Naive thymus-derived CD4-positive, alpha-beta T cell (primary cell): ENCODE results near the gene ATP2B2. TPM values are rescaled to one million over a fixed set of nuclear protein-coding genes. Genes with fewer than 3 reads are reported as not detected.
A peak's percentile ranks its signal among the peaks of the same experiment; 100 is the strongest.

Experiments used
- ATAC-seq: fragments of 150-1000 bp; cut with Tn5 transposase; 2 replicates; pipeline ENCODE4 v1.10.0; 2021; ENCODE audit warnings: mild to moderate bottlenecking, moderate library complexity
- CTCF ChIA-PET: fragments of 350-600 bp; sonication (Branson Sonifier 250); formaldehyde crosslinking; loops from one replicate; lab custom pipeline; 2021; ENCODE audit warnings: antibody characterized with exemption; lab: Charles Lee
- POLR2A ChIA-PET: fragments of 350-600 bp; sonication (Branson Sonifier 250); formaldehyde crosslinking; loops from one replicate; lab custom pipeline; 2021; ENCODE audit warnings: antibody characterized with exemption, inconsistent platforms; lab: Charles Lee
- DNase-seq, 9 donors: peaks; one replicate each; pipeline versions ENCODE4 v3.0.0 to v3.0.0-alpha.2; 2020 to 2022; ENCODE audit warnings: mixed read lengths in 1 of 9
- H3K27ac ChIP-seq: one replicate; pipeline ENCODE4 v1.7.0; 2013; ENCODE audit warnings: mild to moderate bottlenecking, low read depth, low read length, moderate library complexity
- H3K27me3 ChIP-seq, 2 donors: one replicate each; pipeline ENCODE4 v1.7.0; 2013; ENCODE audit warnings: low read length in 2 of 2, mild to moderate bottlenecking in 2 of 2, moderate library complexity in 2 of 2; ENCODE audit not compliant: control insufficient read depth in 2 of 2, insufficient read depth in 2 of 2
- H3K36me3 ChIP-seq, 3 experiments: 1 replicate in 2 of 3; 2 replicates in 1 of 3; pipeline ENCODE4 v1.7.0; 2013; ENCODE audit warnings: low read length in 3 of 3, mild to moderate bottlenecking in 3 of 3, moderate library complexity in 1 of 3; ENCODE audit not compliant: insufficient read depth in 3 of 3, control insufficient read depth in 2 of 3
- H3K4me1 ChIP-seq, 2 donors: one replicate each; pipeline ENCODE4 v1.7.0; 2013; ENCODE audit warnings: low read length in 2 of 2, mild to moderate bottlenecking in 2 of 2, moderate library complexity in 1 of 2; ENCODE audit not compliant: control insufficient read depth in 2 of 2, insufficient read depth in 2 of 2
- H3K4me3 ChIP-seq: 2 replicates; pipeline ENCODE4 v1.7.0; 2013; ENCODE audit warnings: mild to moderate bottlenecking, low read length
- H3K9me3 ChIP-seq, 3 experiments: 1 replicate in 2 of 3; 2 replicates in 1 of 3; pipeline ENCODE4 v1.7.0; 2013; ENCODE audit warnings: low read length in 3 of 3; ENCODE audit not compliant: control insufficient read depth in 2 of 3
- H3K27ac Mint-ChIP-seq, 9 donors: one replicate each; pipeline ENCODE4 v1.8.0; 2020 to 2022; ENCODE audit warnings: mixed read lengths in 9 of 9, mild to moderate bottlenecking in 8 of 9, moderate library complexity in 5 of 9, inconsistent platforms in 2 of 9
- H3K27me3 Mint-ChIP-seq, 5 donors: one replicate each; pipeline ENCODE4 v1.8.0; 2021 to 2022; ENCODE audit warnings: mixed read lengths in 5 of 5, mild to moderate bottlenecking in 1 of 5
- H3K36me3 Mint-ChIP-seq, 5 donors: one replicate each; pipeline ENCODE4 v1.8.0; 2020 to 2022; ENCODE audit warnings: mixed read lengths in 5 of 5, mild to moderate bottlenecking in 3 of 5, inconsistent platforms in 1 of 5
- H3K4me1 Mint-ChIP-seq, 7 donors: one replicate each; pipeline ENCODE4 v1.8.0; 2020 to 2022; ENCODE audit warnings: mixed read lengths in 7 of 7, mild to moderate bottlenecking in 3 of 7, inconsistent platforms in 1 of 7
- H3K4me3 Mint-ChIP-seq, 10 donors: one replicate each; pipeline ENCODE4 v1.8.0; 2020 to 2022; ENCODE audit warnings: mild to moderate bottlenecking in 10 of 10, mixed read lengths in 10 of 10, moderate library complexity in 6 of 10, inconsistent platforms in 2 of 10
- H3K9me3 Mint-ChIP-seq, 11 donors: one replicate each; pipeline ENCODE4 v1.8.0; 2020 to 2022; ENCODE audit warnings: mixed read lengths in 11 of 11, mild to moderate bottlenecking in 4 of 11, inconsistent platforms in 1 of 11, moderate library complexity in 1 of 11
- intact Hi-C, 2 donors: fragments of 100-400 bp; cut with micrococcal nuclease; formaldehyde crosslinking; loops; one replicate each; pipeline ENCODE4 v1.15.1; 2023
- polyA plus RNA-seq, 2 donors: library from polyadenylated mRNA; unstranded; fragments of 300-500 nt; fragmentation: Illumina TruSeq; gene quantifications; one replicate each; pipeline ENCODE4 v1.2.3, GENCODE V29; 2021
- total RNA-seq, 6 experiments: library from RNA in 5 of 6; stranded (reverse) in 5 of 6; gene quantifications; 1 replicate in 5 of 6; 2 replicates in 1 of 6; pipeline ENCODE4 v1.2.3 and lab custom pipeline; 2021 to 2026

ATP2B2 gene
- total and polyA plus RNA-seq, 7 experiments from 2014 or later: not detected

DNA sequence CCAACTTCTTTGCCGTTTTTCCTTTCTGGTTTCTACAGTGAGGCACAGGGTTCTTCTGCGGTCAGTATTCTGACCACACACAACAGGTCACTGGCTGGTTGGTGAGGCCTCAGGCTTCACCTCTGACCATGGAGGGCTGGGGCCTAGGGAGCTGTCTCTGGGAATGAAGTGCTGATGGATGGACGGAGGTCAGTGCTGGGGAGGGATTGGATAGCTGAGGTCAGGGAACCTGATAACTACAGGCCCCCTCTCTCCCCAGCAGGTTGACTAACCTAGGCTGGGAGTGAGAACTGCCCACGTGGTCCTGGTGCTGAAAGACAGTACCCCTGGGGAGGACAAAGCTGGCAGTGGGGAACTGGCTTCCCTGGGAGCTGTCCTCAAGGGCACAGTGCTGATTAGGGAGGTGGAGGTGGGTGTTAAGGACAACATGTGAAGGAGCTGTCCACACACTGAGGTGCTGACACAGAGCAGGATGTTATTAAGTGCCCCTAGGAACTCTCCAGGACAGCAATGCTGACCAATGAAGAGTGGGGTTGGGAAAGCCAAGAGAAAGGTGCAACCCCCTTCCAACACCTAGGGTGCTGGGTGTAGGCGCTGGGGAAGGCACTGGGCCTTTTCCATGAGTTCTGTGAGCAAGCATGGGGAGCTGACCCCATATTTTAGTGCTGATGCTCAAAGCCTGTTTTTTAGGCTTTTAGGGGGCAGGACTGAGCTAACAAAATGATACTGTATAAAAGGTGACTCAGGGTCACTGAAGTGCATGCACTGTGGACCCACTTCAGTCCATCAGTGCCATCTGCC is 45.2 kb downstream of the ATP2B2 start:
- peaks cover 0 to 3% (median 0%) of the 10 kb centered on the region in 11 donors for H3K9me3 Mint-ChIP-seq
- no peak overlapping the region for H3K4me3 Mint-ChIP-seq
- intact Hi-C loops: no loop called here
- H3K4me1 Mint-ChIP-seq: peaks cover 0 to 8% (median 4%) of the 10 kb centered on the region in 7 donors
- Histone ChIP-seq H3K27ac (no peak overlapping the region), H3K4me3 (no peak overlapping the region), H3K27me3 (no peaks in the 10 kb centered on the region), H3K9me3 (no peaks in the 10 kb centered on the region), H3K36me3 (no peaks in the 10 kb centered on the region), H3K4me1 (no peaks in the 10 kb centered on the region)
- no peaks in the 10 kb centered on the region for H3K36me3 Mint-ChIP-seq
- POLR2A ChIA-PET: no interaction called here
- ATAC-seq (peak; percentile 71), DNase-seq (peak in 8 of 9 donors; percentile 33 to 72 (median 46))
- H3K27me3 Mint-ChIP-seq: peaks cover 0 to 10% (median 5%) of the 10 kb centered on the region in 5 donors
- CTCF ChIA-PET: interaction anchor here (0.8 kb wide), 1 partner anchor 23 kb away, joined by 3 read pairs; no protein-coding TSS in a partner anchor
- H3K27ac Mint-ChIP-seq: no peak overlapping the region

DNA sequence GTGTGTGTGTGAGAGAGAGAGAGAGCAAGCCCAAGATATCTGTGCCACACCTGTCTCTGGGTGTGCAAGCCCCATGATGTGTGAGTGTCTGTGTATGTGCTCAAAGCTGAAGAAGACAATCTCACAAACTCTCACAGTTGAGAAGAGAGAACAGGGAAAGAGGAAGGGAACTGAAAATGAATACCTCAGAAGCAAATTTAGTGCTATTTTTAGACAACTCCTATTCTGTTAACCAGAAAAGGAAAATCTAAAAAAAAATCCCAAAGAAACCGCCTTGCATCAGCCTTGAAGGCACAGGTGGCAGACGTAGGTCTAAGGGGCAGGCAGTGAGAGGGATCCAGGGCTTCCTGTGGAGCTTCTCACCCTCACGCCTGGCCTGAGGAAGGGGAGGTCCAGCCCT is 47.8 kb downstream of the ATP2B2 start:
- H3K36me3 ChIP-seq: no peaks in the 10 kb centered on the region
- no peaks in the 10 kb centered on the region for H3K4me1 ChIP-seq
- Mint-ChIP-seq H3K4me3 (no peak overlapping the region), H3K27ac (no peak overlapping the region), H3K4me1 (peaks cover 0 to 12% (median 4%) of the 10 kb centered on the region in 7 donors), H3K9me3 (peaks cover 0 to 3% (median 0%) of the 10 kb centered on the region in 11 donors), H3K27me3 (peaks cover 0 to 13% (median 9%) of the 10 kb centered on the region in 5 donors), H3K36me3 (no peaks in the 10 kb centered on the region)
- no peak overlapping the region for H3K4me3 ChIP-seq
- DNase-seq: no peak
- ATAC-seq: no peak
- ChIA-PET CTCF (no interaction called here), POLR2A (no interaction called here)
- H3K9me3 ChIP-seq: no peaks in the 10 kb centered on the region
- H3K27ac ChIP-seq: no peak overlapping the region
- intact Hi-C loops: no loop called here
- H3K27me3 ChIP-seq: no peaks in the 10 kb centered on the region

DNA sequence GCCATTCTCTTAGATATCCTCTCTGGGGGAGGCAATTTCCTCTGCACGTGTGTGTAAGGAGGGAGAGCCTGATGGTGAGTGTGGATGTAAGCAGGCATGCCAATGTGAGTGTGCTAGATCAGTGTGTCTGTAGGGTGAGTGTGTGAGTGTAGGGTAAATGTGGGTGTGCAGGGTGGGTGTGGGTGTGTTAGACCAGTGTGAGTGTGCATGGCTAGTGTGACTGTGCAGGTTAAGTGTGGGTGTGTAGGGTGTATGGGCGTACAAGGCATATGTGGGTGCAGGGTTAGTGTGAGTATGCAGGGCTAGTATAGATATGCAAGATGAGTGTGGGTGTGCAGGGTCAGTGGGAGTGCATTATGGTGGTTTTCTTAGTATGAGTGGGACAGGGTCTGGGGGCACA is 48.4 kb downstream of the ATP2B2 start:
- CTCF ChIA-PET: no interaction called here
- intact Hi-C loops: no loop called here

DNA sequence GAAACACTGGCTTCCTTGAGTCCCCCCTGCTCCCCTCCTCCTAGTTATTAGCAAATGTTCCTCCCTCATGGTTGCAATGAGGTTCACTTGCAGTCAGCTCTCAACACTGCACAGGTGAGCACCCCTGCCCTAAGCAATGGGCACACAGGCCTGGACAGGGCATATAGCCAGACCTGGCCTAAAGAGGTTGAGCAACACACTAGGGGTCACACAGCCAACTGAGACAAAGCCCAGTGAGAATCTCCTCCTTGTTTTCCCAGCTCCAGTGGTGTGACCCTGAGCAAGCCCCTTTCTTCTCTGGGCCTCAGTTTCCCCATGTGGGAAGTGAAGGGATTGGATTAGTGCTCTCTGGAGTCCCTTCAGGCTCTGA is 49.9 kb downstream of the ATP2B2 start:
- Histone ChIP-seq H3K36me3 (no peaks in the 10 kb centered on the region), H3K27ac (no peak overlapping the region), H3K4me1 (no peaks in the 10 kb centered on the region), H3K27me3 (no peaks in the 10 kb centered on the region), H3K9me3 (no peaks in the 10 kb centered on the region), H3K4me3 (no peak overlapping the region)
- no peaks in the 10 kb centered on the region for H3K36me3 Mint-ChIP-seq
- peaks cover 0 to 21% (median 10%) of the 10 kb centered on the region in 5 donors for H3K27me3 Mint-ChIP-seq
- POLR2A ChIA-PET: no interaction called here
- H3K27ac Mint-ChIP-seq: no peak overlapping the region
- peak overlapping the region in 1 of 10 donors; percentile 18 for H3K4me3 Mint-ChIP-seq
- ATAC-seq: no peak
- intact Hi-C loops: no loop called here
- DNase-seq: no peak
- H3K4me1 Mint-ChIP-seq: peaks cover 0 to 6% (median 0%) of the 10 kb centered on the region in 7 donors
- H3K9me3 Mint-ChIP-seq: peaks cover 0 to 3% (median 0%) of the 10 kb centered on the region in 11 donors
- CTCF ChIA-PET: no interaction called here

More for the DNA sequence above, 48.4 kb downstream of the ATP2B2 start:
- no peak overlapping the region for H3K4me3 Mint-ChIP-seq
- no peak overlapping the region for H3K27ac Mint-ChIP-seq
- DNase-seq (no peak), ATAC-seq (peak; percentile 26)
- Histone ChIP-seq H3K4me3 (no peak overlapping the region), H3K9me3 (no peaks in the 10 kb centered on the region), H3K27ac (no peak overlapping the region), H3K27me3 (no peaks in the 10 kb centered on the region), H3K36me3 (no peaks in the 10 kb centered on the region), H3K4me1 (no peaks in the 10 kb centered on the region)
- peaks cover 0 to 3% (median 0%) of the 10 kb centered on the region in 11 donors for H3K9me3 Mint-ChIP-seq
- peaks cover 0 to 11% (median under 1%) of the 10 kb centered on the region in 7 donors for H3K4me1 Mint-ChIP-seq
- H3K36me3 Mint-ChIP-seq: no peaks in the 10 kb centered on the region
- peaks cover 0 to 16% (median 10%) of the 10 kb centered on the region in 5 donors for H3K27me3 Mint-ChIP-seq
- POLR2A ChIA-PET: no interaction called here

DNA sequence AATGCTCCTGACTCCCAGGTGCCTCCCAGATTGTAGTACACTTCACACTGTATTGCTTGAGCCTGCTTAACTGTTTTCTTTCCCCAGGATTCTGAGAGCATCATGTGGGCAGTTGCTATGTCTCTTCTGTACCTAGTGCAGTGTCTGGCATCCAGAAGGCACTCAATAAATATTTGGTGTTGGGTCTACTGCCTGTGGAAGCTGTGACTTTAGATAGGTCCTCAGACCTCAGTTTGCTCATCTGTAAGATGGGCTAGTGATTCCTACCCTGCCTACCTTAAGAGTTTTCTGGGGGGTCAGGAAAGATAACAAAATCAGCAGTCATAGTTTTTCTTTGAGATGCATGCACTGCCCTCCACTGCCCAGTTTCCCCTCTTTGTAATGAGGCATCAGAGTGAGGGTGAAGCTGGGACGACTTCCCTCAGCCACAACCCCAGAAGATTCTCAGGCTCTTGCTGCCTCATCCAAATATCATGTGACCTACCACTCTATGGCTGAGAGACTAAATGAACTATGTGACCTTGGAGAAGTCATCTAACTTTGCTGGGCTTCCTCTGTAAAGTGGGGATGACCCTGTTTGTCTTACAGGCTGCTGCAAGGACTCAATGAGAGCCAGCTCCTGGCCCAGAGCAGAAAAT is 50.4 kb downstream of the ATP2B2 start:
- H3K27ac ChIP-seq: no peak overlapping the region
- intact Hi-C loops: no loop called here
- Mint-ChIP-seq H3K4me3 (no peak overlapping the region), H3K27ac (no peak overlapping the region), H3K9me3 (peaks cover 0 to 3% (median 0%) of the 10 kb centered on the region in 11 donors), H3K27me3 (peaks cover 0 to 25% (median 10%) of the 10 kb centered on the region in 5 donors), H3K36me3 (no peaks in the 10 kb centered on the region), H3K4me1 (peaks cover 0 to 6% (median 0%) of the 10 kb centered on the region in 7 donors)
- CTCF ChIA-PET: no interaction called here
- no peaks in the 10 kb centered on the region for H3K27me3 ChIP-seq
- no peak overlapping the region for H3K4me3 ChIP-seq
- ATAC-seq: no peak
- DNase-seq: no peak
- H3K9me3 ChIP-seq: no peaks in the 10 kb centered on the region
- no peaks in the 10 kb centered on the region for H3K36me3 ChIP-seq
- no peaks in the 10 kb centered on the region for H3K4me1 ChIP-seq
- POLR2A ChIA-PET: no interaction called here

DNA sequence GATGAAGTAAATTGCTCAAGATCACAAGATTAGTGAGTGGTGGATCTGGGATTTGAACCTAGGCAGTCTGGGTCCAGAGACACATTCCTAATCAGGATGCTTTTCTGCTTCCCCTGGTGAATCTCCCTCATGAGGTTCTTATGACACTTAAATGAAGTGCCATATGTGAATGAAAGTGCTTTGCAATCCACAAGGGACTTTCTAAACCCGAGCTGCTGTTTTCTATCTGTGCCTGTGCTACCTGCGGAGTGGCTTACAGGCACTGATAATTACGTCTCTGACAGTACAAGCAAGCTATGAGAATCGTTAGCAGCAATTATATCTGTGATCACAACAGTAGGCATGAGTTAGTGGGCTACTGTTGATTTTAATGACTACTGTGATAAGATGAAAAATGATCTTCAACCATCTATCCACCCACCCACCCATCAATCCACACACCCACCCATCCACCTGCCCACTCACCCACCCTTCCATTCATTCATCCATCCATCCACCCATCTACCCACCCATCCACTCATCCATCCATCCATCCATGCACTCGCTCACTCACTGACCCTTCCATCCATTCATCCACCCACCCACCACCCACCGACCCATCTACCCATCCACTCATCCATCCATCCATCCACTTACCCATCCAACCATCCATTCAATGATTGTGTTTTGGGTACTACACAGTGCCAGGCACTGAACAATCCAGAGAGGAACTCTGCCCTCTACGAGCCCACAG is 51.8 kb downstream of the ATP2B2 start:
- Histone ChIP-seq H3K9me3 (no peaks in the 10 kb centered on the region), H3K4me1 (no peaks in the 10 kb centered on the region), H3K27ac (no peak overlapping the region), H3K27me3 (no peaks in the 10 kb centered on the region), H3K4me3 (no peak overlapping the region), H3K36me3 (no peaks in the 10 kb centered on the region)
- DNase-seq (no peak), ATAC-seq (no peak)
- peaks cover 0 to 6% (median 0%) of the 10 kb centered on the region in 7 donors for H3K4me1 Mint-ChIP-seq
- H3K27me3 Mint-ChIP-seq: peaks cover 0 to 26% (median 10%) of the 10 kb centered on the region in 5 donors
- no peaks in the 10 kb centered on the region for H3K36me3 Mint-ChIP-seq
- CTCF ChIA-PET: interaction anchor here (0.6 kb wide), 1 partner anchor 132 kb away, joined by 3 read pairs; the partner anchor contains the start of gene SEC13
- intact Hi-C loops: no loop called here
- no peak overlapping the region for H3K27ac Mint-ChIP-seq
- POLR2A ChIA-PET: no interaction called here
- no peak overlapping the region for H3K4me3 Mint-ChIP-seq
- H3K9me3 Mint-ChIP-seq: peaks cover 0 to 2% (median 0%) of the 10 kb centered on the region in 11 donors
